ENCODE results near the gene AKT1S1.

Gene AKT1S1

DNA sequence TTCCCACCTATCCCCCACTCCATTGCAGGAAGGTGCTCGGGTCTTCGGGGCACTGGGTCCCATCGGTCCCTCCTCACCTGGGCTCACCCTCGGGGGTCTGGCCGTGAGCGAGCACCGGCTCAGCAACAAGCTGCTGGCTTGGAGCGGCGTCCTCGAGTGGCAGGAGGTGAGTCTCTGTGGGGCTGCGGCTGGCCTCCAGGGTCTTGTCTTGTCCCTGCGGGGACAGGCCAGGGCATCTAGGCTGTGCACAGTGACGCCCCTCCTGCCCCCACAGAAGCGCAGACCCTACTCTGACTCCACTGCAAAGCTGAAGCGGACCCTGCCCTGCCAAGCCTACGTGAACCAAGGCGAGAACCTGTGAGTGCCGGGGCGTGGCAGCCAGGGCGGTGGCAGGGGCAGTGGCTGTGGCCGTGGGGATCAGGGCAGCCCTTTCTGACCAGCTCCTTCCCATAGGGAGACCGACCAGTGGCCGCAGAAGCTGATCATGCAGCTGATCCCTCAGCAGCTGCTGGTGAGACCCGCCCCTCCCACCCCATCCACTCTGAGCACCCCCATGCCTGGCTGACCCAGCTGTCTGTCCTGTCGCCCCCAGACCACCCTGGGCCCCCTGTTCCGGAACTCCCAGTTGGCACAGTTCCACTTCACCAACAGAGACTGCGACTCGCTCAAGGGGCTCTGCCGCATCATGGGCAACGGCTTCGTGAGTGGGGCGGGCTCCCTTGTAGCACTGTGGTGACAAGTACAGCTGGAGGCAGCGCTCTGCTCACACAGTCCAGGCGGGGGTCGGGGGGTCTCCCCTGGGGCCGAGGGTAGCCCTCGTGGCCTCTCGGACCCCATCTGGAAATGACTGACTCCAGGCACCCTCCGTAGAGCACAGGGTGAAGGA lies 22.5 kb downstream of the AKT1S1 start:
- H3K4me2 ChIP-seq: peak overlapping the region in 9 of 11 experiments; percentile 89 to 100 (median 98); a peak in 13 of 22 replicates
- peaks cover 68 to 79% (median 77%) of the 10 kb centered on the region in 11 experiments for H4K20me1 ChIP-seq
- H3K4me1 ChIP-seq: peaks cover 25 to 41% (median 35%) of the 10 kb centered on the region in 10 experiments
- H3K36me3 ChIP-seq: peaks cover 43 to 59% (median 56%) of the 10 kb centered on the region in 11 experiments
- peaks cover 0 to 2% (median 0%) of the 10 kb centered on the region in 11 experiments; a peak in 3 of 22 replicates for H3K9me3 ChIP-seq (replicated peaks in 1 of 11)
- no peak overlapping the region for H3K4me3 ChIP-seq
- no peak for TF ChIP-seq Cebpa-rat (IDR thresholded peaks at IDR 0.05)
- H3K27me3 ChIP-seq: no peaks in the 10 kb centered on the region
- H3K27ac ChIP-seq: 0 out of 22 replicates have a peak overlapping the region, but pooled peaks of 3 of the 11 experiments have one; percentile 12 to 18 (median 18)
- H3K9ac ChIP-seq: peak overlapping the region in 9 of 11 experiments; percentile 2 to 95 (median 61); a peak in 8 of 22 replicates

- Histone ChIP-seq H3K9ac (peak overlapping the region; percentile 2 to 95 (median 56); a peak in 17 of 22 replicates), H3K36me3 (peaks cover 36 to 53% (median 49%) of the 10 kb centered on the region in 11 experiments), H3K4me1 (peaks cover 26 to 48% (median 39%) of the 10 kb centered on the region in 10 experiments), H3K4me2 (peak overlapping the region; percentile 89 to 100 (median 98)), H3K9me3 (replicated peaks in 1 of 11) (peaks cover 0 to 9% (median 6%) of the 10 kb centered on the region in 11 experiments; a peak in 12 of 22 replicates), H3K27me3 (no peaks in the 10 kb centered on the region), H3K4me3 (no peak overlapping the region), H4K20me1 (peaks cover 68 to 78% (median 72%) of the 10 kb centered on the region in 11 experiments), H3K27ac (0 out of 22 replicates have a peak overlapping the region, but pooled peaks of 3 of the 11 experiments have one; percentile 1 to 18 (median 12))
- no peak for TF ChIP-seq Cebpa-rat (IDR thresholded peaks at IDR 0.05)
These were observed 23.2 kb downstream of the AKT1S1 start for GRCh38 chr19:49853852-49854377.

DNA sequence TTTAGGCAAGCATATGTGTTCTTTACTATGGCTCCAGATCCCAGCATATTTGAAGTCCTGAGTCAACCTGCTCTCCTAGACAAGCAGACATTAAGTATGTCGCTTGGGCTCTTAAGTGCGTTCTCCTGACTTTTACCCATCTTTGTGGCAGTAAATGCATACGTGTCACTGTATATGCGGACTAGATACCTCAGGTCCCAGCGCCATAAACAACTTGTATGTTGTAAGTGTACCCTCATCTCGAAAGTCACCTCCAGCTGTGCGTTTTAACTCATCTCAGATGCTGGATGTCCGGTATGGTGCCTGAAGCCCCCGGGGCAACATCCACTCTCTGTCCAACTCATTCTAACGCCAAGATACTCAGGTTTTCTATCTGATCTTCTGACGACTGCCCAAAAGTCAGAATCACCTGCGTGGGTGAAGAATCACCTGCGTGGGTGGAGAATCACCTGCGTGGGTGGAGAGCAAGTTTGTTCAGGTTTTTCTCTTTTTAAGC lies 24.5 kb downstream of the AKT1S1 start:
- peaks cover 24 to 42% (median 37%) of the 10 kb centered on the region in 11 experiments for H3K36me3 ChIP-seq
- peaks cover 56 to 66% (median 60%) of the 10 kb centered on the region in 11 experiments for H4K20me1 ChIP-seq
- no peak for TF ChIP-seq Cebpa-rat (IDR thresholded peaks at IDR 0.05)
- H3K4me3 ChIP-seq: peak overlapping the region in 9 of 10 experiments; percentile 83 to 99 (median 97); a peak in 16 of 20 replicates
- H3K9ac ChIP-seq: peak overlapping the region; percentile 40 to 97 (median 93); a peak in 17 of 22 replicates
- peak overlapping the region; percentile 89 to 100 (median 98) for H3K4me2 ChIP-seq
- no peak overlapping the region for H3K27ac ChIP-seq
- H3K27me3 ChIP-seq: no peaks in the 10 kb centered on the region
- peaks cover 39 to 59% (median 49%) of the 10 kb centered on the region in 10 experiments for H3K4me1 ChIP-seq
- H3K9me3 ChIP-seq (replicated peaks in 1 of 11): peaks cover 0 to 14% (median 8%) of the 10 kb centered on the region in 11 experiments; a peak in 12 of 22 replicates

GRCh38 chr19:49851456-49852259 lies 25.5 kb downstream of the AKT1S1 start:
- Histone ChIP-seq H3K9me3 (replicated peaks in 1 of 11) (peaks cover 0 to 14% (median 8%) of the 10 kb centered on the region in 11 experiments; a peak in 12 of 22 replicates), H3K27ac (peak overlapping the region; percentile 88 to 97 (median 92)), H3K4me3 (peak overlapping the region; percentile 83 to 99 (median 96))

GRCh38 chr19:49850487-49851342 lies 26.4 kb downstream of the AKT1S1 start, which contains the start of gene PTOV1:
Gene PTOV1, plus strand, starts transcription at chr19:49851159.
- peaks cover 37 to 46% (median 40%) of the 10 kb centered on the region in 11 experiments for H4K20me1 ChIP-seq
- peak within 1 kb of the TSS; percentile 88 to 97 (median 92) for H3K27ac ChIP-seq
- H3K4me3 ChIP-seq: peak within 1 kb of the TSS; percentile 83 to 99 (median 96)
- H3K9ac ChIP-seq: peak within 1 kb of the TSS; percentile 87 to 99 (median 94)
- no peaks in the 10 kb centered on the region for H3K27me3 ChIP-seq
- H3K4me2 ChIP-seq: peak within 1 kb of the TSS; percentile 91 to 100 (median 98)
- peaks cover 0 to 14% (median 8%) of the 10 kb centered on the region in 11 experiments; a peak in 12 of 22 replicates for H3K9me3 ChIP-seq (replicated peaks in 1 of 11)
- peaks cover 40 to 59% (median 49%) of the 10 kb centered on the region in 10 experiments for H3K4me1 ChIP-seq
- peaks cover 9 to 22% (median 17%) of the 10 kb centered on the region in 11 experiments; a peak in 20 of 22 replicates for H3K36me3 ChIP-seq
- no peak for TF ChIP-seq Cebpa-rat (IDR thresholded peaks at IDR 0.05)

More at GRCh38 chr19:49851456-49852259, 25.5 kb downstream of the AKT1S1 start:
- TF ChIP-seq Cebpa-rat (IDR thresholded peaks at IDR 0.05): no peak
- Histone ChIP-seq H3K9ac (peak overlapping the region; percentile 87 to 99 (median 94)), H3K4me2 (peak overlapping the region; percentile 91 to 100 (median 98)), H3K36me3 (peaks cover 17 to 31% (median 26%) of the 10 kb centered on the region in 11 experiments; a peak in 21 of 22 replicates), H4K20me1 (peaks cover 46 to 56% (median 50%) of the 10 kb centered on the region in 11 experiments), H3K4me1 (peaks cover 40 to 59% (median 49%) of the 10 kb centered on the region in 10 experiments), H3K27me3 (no peaks in the 10 kb centered on the region)

DNA sequence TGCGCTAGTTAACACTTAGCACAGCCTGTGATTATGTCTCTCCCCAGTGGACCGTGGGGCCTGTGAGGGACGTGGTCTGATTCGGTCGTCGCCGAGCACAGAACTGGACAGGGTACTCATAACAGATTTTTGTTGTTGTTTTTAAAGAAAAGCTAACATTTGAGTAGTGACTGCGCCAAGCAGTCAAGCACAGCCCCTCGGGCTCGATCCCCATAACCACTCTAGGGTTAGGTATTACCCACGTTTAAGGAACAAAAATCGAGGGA lies 27.0 kb downstream of the AKT1S1 start:
- peaks cover 40 to 56% (median 49%) of the 10 kb centered on the region in 10 experiments for H3K4me1 ChIP-seq
- peaks cover 31 to 41% (median 34%) of the 10 kb centered on the region in 11 experiments for H4K20me1 ChIP-seq
- peak overlapping the region; percentile 56 to 92 (median 83) for H3K4me2 ChIP-seq
- peak overlapping the region; percentile 87 to 99 (median 94) for H3K9ac ChIP-seq
- TF ChIP-seq Cebpa-rat (IDR thresholded peaks at IDR 0.05): no peak
- no peaks in the 10 kb centered on the region for H3K27me3 ChIP-seq
- H3K9me3 ChIP-seq (replicated peaks in 1 of 11): peaks cover 0 to 14% (median 8%) of the 10 kb centered on the region in 11 experiments; a peak in 12 of 22 replicates
- H3K4me3 ChIP-seq: peak overlapping the region; percentile 83 to 99 (median 96)
- peak overlapping the region; percentile 88 to 97 (median 92); a peak in 19 of 22 replicates for H3K27ac ChIP-seq
- H3K36me3 ChIP-seq: peaks cover 3 to 16% (median 11%) of the 10 kb centered on the region in 11 experiments; a peak in 20 of 22 replicates
